Left ventricle myocardium superior (tissue), 1 donor: Measurements from ENCODE around the gene NSMF. TPM values are rescaled to one million over a fixed set of nuclear protein-coding genes. Genes with fewer than 3 reads are reported as not detected.

Experiments
- ATAC-seq: fragments of 200-7000 bp; cut with Tn5 transposase; one replicate; pipeline ENCODE4 v1.9.1; 2020; ENCODE audit warnings: mild to moderate bottlenecking, moderate library complexity
- DNase-seq: peaks from one replicate; pipeline ENCODE4 v3.0.0-alpha.2; 2020
- intact Hi-C: fragments of 100-400 bp; cut with micrococcal nuclease; formaldehyde crosslinking; loops from one replicate; pipeline ENCODE4 v1.11.0; 2022
- total RNA-seq: library from RNA; stranded (reverse); fragmentation: NEBNext Ultra II Directional; extraction: Animal tissue kit (Norgen Biotek cat#: 25700); gene quantifications from one replicate; pipeline ENCODE4 v1.2.1, GENCODE V29; 2021
- donor health status: DM: no; HTN: yes; CAD: no; lungs with severe emphysema.

The NSMF gene
- total RNA-seq, 1 donor from 2014 or later: 10.2 TPM

DNA sequence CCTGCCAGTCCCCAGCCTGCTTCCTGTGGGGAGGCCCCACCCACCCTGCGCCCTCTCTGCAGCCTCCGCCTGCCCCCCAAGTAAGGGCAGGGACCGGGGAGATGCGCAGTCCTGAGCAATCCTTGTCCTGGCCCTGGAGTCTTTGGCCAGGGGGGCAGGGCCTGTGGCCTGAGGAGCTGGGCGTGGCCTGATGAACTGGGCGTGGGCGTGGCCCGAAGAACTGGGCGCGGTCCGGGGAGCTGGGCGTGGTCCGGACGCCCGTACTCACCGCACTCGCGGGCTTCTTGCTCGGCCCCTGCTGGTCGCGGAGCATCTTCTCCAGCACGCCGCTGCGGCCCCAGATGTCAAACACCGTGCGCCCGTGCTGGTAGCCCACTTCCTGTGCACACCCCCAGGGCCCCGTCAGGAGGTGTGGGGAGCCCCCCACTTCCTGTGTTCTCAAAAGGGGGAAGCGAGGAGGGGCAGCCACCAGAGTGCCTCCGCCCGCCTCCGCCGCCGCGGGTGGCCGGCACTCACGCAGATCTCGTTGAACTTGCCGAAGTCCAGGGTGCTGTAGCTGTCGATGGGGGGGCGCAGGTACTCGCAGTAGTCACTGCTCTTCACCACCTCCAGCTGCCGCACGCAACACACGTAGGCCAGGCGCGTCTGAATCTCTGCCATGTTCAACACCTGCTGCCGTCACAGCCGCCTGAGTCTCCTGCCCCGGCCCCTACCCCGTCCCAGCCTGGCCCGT, 2.7 kb upstream of the NSMF start:
- intact Hi-C loops: no loop called here
- DNase-seq: peak; percentile 67
- ATAC-seq: no peak

DNA sequence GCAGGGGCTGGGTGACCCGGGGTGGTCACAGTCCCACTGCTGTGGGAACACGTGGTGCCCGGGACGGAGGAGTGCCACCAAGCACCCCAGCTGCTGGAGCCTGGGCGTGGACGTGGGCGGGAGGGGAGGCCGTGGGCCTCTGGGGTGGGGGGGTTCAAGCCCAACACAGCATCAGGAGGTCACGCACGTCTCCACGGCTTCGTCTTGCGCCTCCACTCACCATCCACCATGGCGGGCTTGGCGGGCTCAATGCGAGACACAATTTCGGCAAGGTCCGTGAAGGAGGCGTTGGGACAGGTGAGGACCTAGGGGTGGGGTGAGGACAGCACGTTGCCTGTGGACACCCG, 2.2 kb upstream of the NSMF start:
- no peak for ATAC-seq
- DNase-seq: no peak
- intact Hi-C loops: no loop called here

DNA sequence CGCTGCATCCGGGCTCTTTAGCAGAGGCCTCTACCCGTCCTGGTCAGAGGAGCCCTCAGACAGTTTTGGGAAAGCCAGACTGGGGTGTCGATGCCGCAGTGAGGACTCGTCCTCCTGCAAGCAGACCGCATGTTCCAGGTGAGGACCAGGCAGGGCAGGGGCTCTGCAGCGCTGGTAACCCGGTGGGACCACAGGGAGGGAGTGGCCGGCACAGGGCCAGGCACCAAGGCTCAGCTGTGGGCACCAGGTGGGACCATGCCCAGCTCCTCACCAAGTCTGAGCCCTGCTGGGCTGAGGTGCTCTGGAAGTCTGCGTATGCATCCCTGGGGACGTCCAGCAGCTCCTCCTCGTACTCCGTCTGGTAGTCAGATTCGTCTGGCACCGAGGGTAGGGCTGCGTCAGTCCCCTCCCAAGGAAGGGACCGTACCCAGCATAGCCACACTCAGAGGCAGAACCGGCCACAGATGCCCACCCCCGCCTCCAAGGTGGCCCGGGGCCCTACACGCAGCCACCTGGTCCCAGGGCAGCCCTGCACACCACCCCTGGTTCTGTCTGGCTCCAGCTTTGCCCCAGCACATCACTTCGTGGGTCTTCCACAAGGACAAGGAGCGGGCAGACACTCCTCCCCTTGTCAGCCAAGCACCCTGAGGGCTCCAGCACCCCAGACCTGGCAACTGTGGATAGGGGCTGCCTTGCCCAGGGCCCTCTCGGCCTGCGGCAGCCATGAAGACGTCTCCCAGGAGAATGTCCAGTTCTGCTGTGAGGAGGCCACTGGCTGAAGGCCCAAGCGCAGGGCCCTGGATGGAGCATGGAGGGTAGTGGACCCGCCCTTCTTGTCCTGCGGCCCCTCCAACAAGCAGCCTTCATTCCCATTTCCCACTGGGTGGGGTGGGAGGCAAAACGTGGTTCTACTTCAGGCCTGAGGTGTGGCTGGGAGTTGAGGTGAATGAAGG, 1.5 kb upstream of the NSMF start:
- ATAC-seq (no peak), DNase-seq (no peak)
- intact Hi-C loops: no loop called here

DNA sequence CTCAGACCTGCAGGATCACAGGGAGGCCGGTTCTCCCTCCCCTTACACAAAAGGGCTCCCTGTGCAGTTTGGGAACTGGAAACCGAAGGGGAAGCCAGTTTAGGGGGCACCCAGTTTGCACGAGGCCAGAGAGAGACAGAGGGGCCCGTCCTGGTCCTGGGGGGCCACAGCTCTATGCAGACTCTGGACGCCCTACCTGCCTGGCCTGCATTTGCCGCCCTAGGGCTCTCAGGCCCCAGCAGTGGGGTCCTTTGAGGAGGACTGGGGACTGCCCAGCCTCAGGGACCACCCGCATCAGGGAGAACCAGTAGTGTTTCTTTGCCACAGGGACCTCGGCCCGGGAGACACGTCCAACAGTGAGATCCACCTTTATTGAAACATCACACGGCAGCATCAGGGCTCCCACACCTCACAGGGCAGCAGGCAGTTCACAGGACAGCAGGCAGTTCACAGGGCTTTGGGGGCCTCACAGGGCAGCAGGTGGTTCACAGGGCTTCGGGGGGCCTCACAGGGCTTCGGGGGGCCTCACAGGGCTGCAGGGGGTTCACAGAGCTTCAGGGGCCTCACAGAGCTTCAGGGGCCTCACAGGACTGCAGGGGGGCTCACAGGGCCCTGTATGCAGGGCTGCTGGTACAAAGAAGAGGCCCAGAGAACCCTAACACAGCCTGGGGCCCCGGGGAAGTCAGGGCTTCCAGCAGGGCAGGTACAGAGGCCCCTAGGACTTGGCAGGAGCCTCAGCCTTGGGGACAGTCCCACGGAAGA, 648 bp upstream of the NSMF start:
- intact Hi-C loops: no loop called here
- peak; percentile 10 for ATAC-seq

DNA sequence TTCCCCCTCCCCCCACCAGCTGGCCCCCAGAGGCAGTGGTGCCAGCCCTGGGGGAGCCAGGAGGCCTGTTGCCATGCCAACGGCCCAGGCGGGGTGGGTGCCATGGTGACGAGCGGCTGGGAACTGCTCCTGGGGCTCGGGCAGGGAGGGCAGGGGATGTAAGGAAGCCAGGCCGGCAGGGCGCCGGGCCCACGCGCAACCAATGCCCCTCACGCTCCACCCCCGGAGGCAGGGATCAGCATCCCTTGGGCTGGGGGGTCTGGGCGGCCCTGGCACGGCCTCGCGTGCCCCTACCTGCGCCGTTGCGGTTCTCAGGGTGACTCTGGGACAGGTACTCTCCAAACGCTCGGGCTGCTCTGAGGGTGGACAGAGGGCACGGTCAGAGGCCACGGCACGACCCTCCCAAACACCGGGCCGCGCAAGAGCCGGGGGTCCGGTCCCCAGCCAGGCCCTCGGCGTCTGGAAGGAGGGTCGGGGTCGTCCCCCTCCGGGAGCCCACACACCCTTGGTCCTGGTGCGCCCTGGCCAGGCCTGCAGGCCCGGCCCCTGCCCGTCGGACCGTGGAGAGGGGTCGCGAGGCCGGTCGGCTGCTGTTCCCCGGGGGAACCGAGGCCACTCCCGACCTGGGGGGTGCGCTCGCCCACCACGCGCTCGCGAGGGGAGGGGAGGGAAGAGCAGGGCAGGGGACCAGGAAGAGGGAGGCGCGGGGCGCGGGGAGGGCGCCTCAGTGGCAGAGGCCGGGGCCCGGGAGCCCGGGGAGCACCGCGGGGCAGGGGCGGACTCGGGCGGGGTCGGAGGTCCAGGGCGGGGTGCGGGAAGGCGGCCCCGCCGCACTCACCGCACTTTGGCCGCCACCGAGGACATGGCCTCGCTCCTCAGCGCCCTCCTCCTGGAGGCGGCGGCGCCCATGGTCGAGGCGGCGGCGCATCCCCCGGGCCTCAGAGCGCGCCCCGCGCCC, 661 bp downstream of the NSMF start:
- ATAC-seq (no peak), DNase-seq (peak; percentile 44)
- intact Hi-C loops: no loop called here

More for the DNA sequence above, 648 bp upstream of the NSMF start:
- DNase-seq: no peak

DNA sequence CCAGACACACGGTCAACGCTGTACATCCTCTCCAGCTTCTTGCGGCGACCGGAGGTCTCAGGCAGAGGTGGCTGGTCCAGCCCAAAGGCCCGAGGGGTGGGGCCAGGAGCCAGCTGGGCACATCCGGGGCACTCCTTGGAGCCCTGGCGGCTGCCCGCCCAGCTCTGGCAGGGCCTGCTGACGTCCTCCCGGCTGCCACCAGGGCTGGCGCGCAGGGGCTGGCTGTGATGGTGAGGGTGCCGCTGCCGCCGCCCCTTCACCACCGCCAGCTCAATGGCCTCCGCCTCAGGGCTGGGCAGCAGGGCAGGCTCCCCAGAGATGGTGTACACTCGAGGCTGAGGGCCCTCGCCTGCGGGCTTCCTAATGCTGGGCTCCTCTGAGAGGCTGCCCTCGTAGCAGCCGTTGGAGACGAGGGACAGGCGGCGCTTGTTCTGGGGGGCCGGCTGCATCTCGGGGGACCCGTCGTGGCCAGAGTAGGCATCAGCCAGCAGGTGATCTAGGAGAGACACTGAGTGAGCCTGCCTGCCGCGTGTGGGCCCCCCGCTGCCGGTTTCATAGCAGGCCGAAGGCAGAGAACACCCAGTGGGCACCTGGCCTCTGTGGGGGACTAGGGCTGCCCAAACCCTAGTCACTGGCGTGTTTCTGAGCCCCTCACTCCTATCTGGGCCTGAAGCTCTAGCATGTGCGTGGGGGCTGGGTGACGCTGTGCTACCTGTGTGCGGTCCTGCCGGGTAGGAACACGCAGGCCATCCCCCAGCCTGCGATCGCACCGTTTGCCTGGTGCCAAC, 1.5 kb downstream of the NSMF start:
- ATAC-seq (no peak), DNase-seq (peak; percentile 38)
- intact Hi-C loops: no loop called here

DNA sequence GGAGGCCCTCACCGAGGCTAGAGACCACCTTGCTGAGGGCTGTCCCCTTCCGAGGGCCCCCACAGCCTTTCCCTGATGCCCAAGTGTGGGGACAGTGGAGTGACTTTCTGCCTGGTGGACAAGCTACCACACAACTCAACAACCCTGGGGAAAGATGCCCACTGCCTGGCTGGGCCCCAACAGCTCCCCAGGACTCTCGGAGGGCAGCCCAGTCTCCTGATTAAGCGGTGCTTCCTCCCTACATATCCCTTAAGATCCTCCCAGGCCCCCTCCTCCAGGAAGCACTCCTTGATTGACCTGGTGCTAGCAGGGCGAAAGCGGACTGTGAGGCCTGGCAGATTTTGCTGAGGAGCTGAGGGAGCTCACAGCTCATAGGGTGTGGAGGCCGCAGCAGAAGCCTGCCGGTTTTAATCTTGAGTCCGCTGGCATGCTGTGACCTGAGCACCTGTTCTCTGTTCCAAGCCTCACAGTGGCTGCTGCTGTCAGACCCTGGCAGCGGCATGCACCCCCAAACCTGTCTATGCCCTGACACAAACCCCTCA, 2.2 kb downstream of the NSMF start:
- intact Hi-C loops: no loop called here
- ATAC-seq (no peak), DNase-seq (no peak)

DNA sequence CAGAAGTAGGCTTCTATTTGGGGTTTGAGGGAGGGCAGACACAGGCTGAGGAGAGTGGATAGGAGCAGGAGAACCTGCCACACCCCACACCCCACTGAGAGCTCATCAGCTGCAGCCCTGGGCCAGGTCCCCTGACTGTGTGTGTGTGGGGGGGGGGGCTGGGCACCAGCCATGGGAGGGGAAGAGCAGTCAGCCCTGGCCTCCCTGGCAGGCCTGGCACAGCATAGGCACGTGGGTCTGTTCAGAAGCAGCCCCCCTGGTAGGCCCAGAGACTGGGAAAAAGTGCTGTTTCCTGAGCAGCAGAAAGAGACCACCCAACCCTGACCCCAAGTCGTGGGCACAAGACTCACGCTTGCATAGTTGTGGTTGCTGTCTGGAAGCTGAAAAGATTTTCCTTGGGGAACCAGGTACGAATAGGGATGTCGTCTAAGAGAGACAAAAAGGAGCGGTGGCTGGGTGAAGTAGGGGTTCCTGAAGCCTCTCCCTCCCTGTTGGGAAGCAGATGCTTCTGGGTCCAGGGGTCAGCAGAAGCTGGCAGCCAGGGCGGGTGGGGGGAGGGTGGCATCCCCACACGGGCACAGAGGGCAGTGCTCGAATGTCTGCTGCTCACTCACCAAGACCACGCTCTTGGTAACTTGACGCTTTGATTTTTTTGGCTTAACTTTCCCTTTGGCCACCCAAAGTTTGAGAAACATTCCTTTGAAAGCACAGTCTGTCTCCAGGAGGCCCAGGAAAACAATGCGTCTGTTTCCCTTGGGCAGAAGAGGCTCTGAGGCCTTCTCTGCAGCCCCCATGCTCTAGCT, 2.9 kb downstream of the NSMF start:
- DNase-seq (no peak), ATAC-seq (no peak)
- intact Hi-C loops: no loop called here

DNA sequence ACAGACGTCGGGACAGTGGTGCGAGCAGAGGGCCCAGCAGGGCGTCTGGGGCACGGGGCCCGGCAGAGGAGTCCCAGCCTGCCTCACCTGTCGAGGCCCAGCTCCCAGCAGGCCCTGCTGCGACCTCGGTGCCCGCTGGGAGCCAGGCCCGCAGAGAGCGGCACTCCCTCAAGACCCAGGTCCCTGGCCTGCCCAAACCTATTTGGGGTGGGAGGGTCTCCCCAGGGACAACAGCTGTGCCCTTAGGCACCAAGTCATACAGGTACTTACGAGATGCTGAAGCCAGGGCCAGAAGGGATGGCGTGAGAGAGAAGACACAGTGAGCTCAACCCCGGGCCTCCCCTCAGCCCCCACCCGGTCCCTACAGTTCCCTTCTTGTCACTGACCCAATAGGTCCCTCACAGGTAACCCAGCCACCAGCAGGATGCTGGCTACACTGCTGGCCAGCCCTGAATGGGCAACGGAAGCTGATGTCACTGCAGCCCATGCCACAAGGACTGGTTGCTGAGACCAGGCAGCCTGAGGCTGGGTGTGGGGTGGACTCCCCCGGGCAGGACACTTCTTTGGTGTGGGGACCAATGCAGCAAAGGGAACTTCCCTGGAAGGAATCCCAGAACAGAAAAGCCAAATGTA, 3.7 kb downstream of the NSMF start:
- ATAC-seq (no peak), DNase-seq (no peak)
- intact Hi-C loops: no loop called here

DNA sequence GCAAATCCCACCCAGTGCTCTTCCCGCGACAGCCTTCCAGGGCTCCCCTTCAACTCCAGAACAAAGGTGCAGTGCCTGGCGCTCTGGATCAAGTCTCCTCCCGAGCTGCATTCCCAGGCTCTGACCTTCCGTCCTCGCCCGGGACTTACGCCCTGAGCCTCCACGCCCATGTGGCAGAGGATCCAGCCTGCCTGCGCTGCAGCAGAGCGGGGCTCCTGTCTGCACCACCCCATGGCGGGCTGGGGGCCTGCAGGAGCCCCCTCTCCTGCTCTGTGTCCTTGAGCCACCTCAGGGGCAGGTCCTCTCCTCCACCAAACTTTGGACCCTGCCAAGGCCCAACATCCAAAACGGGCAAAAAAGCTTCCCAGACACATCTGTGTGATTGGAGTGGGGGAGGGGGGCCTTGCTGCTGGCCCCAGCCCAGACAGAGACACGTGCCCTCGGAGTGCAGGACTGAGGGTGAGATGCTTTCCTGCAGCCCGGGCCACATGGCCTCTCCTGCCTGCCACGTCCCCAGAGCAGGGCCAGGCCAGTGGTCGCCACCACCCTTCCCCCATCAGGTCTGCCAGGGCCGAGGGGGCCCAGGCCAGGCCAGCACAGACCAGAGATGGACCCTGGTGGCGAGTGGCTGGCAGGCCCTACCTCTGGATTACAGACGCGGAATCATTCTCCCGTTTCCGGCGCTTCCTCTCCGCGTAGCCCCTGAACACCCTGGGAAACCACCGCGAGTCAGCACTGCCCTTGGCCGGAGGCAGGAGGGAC, 4.4 kb downstream of the NSMF start:
- ATAC-seq: peak; percentile 7
- intact Hi-C loops: no loop called here
- DNase-seq: peak; percentile 42

DNA sequence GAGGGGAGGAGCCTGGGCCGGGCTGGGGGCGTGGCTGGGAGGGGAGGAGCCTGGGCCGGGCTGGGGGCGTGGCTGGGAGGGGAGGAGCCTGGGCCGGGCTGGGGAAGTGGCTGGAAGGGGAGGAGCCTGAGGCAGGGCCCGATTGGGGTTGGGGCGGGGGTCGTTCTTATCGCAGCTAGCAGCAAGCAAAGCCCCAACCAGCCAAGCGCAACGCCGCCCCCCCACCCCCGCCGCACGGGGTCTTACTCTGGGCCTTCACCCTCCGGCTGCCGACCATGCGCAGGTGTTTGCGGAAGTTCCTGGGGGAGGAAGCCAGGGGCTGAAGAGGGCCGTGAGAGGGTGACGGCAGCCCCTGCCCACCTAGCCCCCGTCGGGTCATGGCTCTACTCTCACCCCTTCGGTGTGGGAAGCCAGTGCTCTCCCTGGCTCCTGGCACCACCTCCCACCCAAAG, 5.0 kb downstream of the NSMF start:
- ATAC-seq (peak; percentile 42), DNase-seq (peak; percentile 67)
- intact Hi-C loops: no loop called here

DNA sequence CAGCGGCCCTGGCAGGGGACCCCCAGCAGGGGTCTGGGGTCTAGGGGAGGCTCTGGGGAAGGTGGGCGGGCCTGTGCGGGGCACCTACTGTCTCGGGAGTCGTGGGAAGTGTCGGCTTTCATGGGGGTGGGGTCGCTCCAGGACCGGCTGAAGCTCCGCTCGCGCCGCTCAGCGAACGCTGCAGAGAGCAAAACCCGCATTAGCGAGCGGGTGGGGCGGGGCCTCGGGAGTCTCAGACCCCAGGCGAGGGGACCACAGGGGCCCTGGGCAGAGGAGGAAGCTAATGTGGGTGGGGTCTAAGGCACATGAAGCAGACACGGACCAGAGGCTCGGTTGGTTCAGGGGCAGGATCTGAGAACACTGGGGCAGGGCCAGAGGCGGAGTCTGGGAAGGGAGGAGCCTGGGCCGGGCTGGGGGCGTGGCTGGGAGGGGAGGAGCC, 5.5 kb downstream of the NSMF start:
- intact Hi-C loops: no loop called here
- DNase-seq (peak; percentile 75), ATAC-seq (peak; percentile 64)

DNA sequence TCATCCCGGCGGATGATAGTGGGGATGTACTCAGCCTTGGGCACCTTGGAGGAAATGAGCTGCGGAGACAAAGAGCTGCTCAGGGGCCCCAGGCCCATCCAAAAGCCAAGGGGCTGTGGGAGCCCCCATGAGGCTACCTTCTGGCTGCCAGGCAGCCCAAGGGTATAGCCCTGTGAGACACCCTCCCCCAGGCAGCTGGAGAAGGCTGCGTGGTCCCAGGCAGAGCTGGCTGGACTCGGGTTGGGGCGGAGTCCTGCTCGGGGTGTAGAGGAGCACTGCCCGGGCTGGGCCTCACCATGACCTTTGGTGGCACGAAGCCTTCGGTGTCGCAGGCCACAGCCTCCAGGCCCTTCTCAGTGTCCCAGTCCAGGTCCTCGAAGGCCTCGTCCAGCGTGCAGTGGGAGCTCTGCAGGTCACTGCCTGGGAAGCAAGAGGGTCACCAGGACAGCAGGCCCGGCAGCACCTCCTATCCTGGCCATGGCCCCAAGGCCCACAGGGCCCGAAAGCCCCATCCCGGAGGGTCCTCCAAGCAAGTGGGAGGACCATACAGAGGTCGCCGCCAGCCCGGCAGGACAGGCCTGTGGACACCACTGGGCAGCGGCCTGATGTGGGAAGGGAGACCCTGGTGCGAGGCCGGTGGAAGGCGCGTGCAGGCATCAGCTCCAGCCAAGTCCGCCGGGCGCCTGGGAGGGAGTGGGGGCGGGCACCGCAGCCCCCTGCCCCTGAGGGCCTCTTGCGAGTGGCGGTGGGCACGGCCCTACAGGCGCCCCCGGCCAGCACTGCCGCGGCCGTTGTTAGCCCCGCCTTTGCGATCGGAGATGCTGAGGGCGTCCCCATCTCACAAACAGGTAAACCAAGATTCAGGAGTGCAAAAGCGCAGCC, 6.1 kb downstream of the NSMF start:
- no peak for DNase-seq
- intact Hi-C loops: no loop called here
- no peak for ATAC-seq

DNA sequence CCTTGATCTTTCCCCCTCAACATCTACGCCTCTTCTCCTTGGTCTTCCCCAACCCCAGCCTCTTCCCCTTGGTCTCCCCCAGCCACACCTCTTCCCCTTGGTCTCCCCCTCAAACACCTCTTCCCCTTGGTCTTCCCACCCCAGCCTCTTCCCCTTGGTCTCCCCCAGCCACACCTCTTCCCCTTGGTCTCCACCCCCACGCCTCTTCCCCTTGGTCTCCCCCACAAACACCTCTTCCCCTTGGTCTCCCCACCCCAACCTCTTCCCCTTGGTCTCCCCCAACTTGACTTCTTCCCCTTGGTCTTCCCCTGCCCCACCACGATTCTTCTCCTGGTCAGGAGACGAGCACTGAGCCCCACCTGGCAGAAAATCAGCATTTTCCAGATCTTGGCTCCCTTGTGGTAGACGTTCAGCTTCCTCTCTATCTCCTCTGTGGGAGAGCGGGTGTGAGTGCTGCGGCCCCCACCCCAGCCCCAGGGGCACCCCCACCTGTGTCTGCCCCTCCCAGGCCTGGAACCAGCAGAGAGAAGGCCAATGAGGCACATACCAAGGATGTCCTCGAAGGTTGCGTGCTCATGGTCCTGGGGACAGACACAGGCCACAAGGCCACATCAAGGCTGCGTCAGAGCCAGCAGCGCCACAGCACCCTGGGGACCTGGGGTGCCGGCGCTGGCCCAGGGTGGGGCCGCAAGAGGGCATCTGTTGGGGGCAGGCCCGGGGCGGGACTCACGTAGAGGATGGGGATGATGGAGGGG, 7.0 kb downstream of the NSMF start:
- intact Hi-C loops: no loop called here
- ATAC-seq: no peak
- DNase-seq: no peak
